PC-3 (cell line): Measurements from ENCODE around the gene ZNF254. TPM values are rescaled to one million over a fixed set of nuclear protein-coding genes. Genes with fewer than 3 reads are reported as not detected.

Experiments used
- ATAC-seq: fragments of 200-7000 bp; cut with Tn5 transposase; 2 replicates; pipeline ENCODE4 v1.9.1; 2020; ENCODE audit warnings: mild to moderate bottlenecking, moderate library complexity
- BruUV-seq: library from RNA; stranded (reverse); fragments of 400-500 nt; replicated peaks from 2 replicates; lab custom pipeline; 2021; lab: Mats Ljungman, UMichigan
- CTCF ChIA-PET: fragments of 300-600 bp; sonication (Branson Sonifier 250); formaldehyde crosslinking; loops from one replicate; lab custom pipeline; 2022; ENCODE audit warnings: antibody characterized with exemption; lab: Charles Lee
- POLR2A ChIA-PET: fragments of 300-600 bp; sonication (Branson Sonifier 250); formaldehyde crosslinking; loops from one replicate; lab custom pipeline; 2022; ENCODE audit warnings: antibody characterized with exemption; ENCODE audit not compliant: unreplicated experiment; lab: Charles Lee
- DNase-seq: peaks from one replicate; pipeline ENCODE4 v3.0.0-alpha.2; 2015
- H2AFZ ChIP-seq: fragments of 300-600 bp; sonication (generic); 2 replicates; pipeline ENCODE4 v1.6.0; 2016; ENCODE audit warnings: antibody characterized with exemption, low read length
- H3F3A ChIP-seq: fragments of 300-600 bp; sonication (generic); one replicate; pipeline ENCODE4 v1.6.0; 2017; ENCODE audit warnings: antibody characterized with exemption, low read length, control low read depth, mild to moderate bottlenecking; ENCODE audit not compliant: unreplicated experiment
- H3K27ac ChIP-seq: fragments of 300-600 bp; sonication (generic); 2 replicates; pipeline ENCODE4 v1.5.1; 2016; ENCODE audit warnings: mild to moderate bottlenecking, low read length
- H3K27me3 ChIP-seq: fragments of 300-600 bp; sonication (generic); 2 replicates; pipeline ENCODE4 v1.6.1; 2016; ENCODE audit warnings: low read length, mixed read lengths
- H3K36me3 ChIP-seq: fragments of 300-600 bp; sonication (generic); 2 replicates; pipeline ENCODE4 v1.6.1; 2016; ENCODE audit warnings: low read depth, mixed run types, low read length, mixed read lengths
- H3K4me1 ChIP-seq: fragments of 300-600 bp; sonication (generic); 2 replicates; pipeline ENCODE4 v1.5.1; 2016; ENCODE audit warnings: low read length; ENCODE audit not compliant: insufficient read depth
- H3K4me2 ChIP-seq: fragments of 300-600 bp; sonication (generic); 2 replicates; pipeline ENCODE4 v1.6.0; 2016; ENCODE audit warnings: low read length
- H3K4me3 ChIP-seq: fragments of 300-600 bp; sonication (generic); 2 replicates; pipeline ENCODE4 v1.5.1; 2016; ENCODE audit warnings: mild to moderate bottlenecking, low read length, mixed read lengths
- H3K79me2 ChIP-seq: fragments of 300-600 bp; sonication (generic); 2 replicates; pipeline ENCODE4 v1.6.1; 2017; ENCODE audit warnings: low read length, mixed read lengths
- H3K9ac ChIP-seq: fragments of 300-600 bp; sonication (generic); 2 replicates; pipeline ENCODE4 v1.6.0; 2016; ENCODE audit warnings: mild to moderate bottlenecking, low read length
- H3K9me2 ChIP-seq: fragments of 300-600 bp; sonication (generic); replicated peaks from 2 replicates; pipeline ENCODE4 v1.6.1; 2016; ENCODE audit warnings: mixed run types, low read length, mixed read lengths
- H3K9me3 ChIP-seq: fragments of 300-600 bp; sonication (generic); 2 replicates; pipeline ENCODE4 v1.6.1; 2016; ENCODE audit warnings: low read length, mixed read lengths
- H4K20me1 ChIP-seq: fragments of 300-600 bp; sonication (generic); 2 replicates; pipeline ENCODE4 v1.6.1; 2016; ENCODE audit warnings: low read length, mixed read lengths
- EZH2 ChIP-seq: fragments of 300-600 bp; sonication (generic); IDR thresholded peaks from one replicate; pipeline ENCODE4 v1.6.1; 2017; ENCODE audit warnings: antibody characterized with exemption, mild to moderate bottlenecking, low read length; ENCODE audit not compliant: unreplicated experiment
- EZH2phosphoT487 ChIP-seq: fragments of 300-600 bp; sonication (generic); IDR thresholded peaks from 2 replicates; pipeline ENCODE4 v1.6.1; 2018; ENCODE audit warnings: mild to moderate bottlenecking, antibody characterized with exemption, low read length, borderline replicate concordance
- intact Hi-C: fragments of 100-400 bp; cut with micrococcal nuclease; formaldehyde crosslinking; loops from 2 replicates; pipeline ENCODE4 v1.9.0; 2023
- total RNA-seq: library from RNA; depleted of rRNA; stranded (reverse); fragments of >200 nt; gene quantifications from 2 replicates; pipeline ENCODE4 v1.2.3, GENCODE V29; 2014
- TF ChIP-seq, protein P1 (sequence below): fragments of 300-600 bp; sonication (generic); conservative IDR thresholded peaks from 2 replicates; pipeline ENCODE4 v1.5.1; 2017; ENCODE audit warnings: antibody characterized with exemption, low read depth, mild to moderate bottlenecking, low read length

Gene ZNF254
- total RNA-seq, 1 experiment from 2014 or later: 9.3 TPM

DNA sequence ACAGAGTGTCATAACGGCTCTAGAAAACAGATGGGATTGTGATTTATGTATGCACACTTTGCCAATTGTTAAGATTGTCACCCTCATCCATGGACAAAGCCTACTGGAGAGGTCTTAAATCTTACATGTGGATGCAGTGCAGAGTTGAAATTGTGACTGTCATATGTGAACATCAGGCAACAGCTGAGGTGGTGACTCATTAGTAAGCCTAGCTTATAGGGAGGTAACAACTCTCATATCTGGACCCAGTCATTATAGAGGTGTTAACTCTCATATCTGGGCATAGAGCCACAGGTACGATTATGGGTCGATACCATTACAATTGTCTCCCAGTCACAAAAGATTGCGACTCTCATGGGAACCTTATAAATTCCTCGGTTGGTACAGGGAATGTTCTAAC lies 29.8 kb upstream of the ZNF254 start:
- no peak overlapping the region for H2AFZ ChIP-seq
- ATAC-seq: no peak
- no peak overlapping the region for H3K4me2 ChIP-seq
- H3K79me2 ChIP-seq: no peaks in the 10 kb centered on the region
- peaks cover 6% of the 10 kb centered on the region; the same call in 1 of the 2 replicates for H4K20me1 ChIP-seq
- TF ChIP-seq EZH2 (no peak), EZH2phosphoT487 (no peak)
- TF ChIP-seq, protein P1, sequence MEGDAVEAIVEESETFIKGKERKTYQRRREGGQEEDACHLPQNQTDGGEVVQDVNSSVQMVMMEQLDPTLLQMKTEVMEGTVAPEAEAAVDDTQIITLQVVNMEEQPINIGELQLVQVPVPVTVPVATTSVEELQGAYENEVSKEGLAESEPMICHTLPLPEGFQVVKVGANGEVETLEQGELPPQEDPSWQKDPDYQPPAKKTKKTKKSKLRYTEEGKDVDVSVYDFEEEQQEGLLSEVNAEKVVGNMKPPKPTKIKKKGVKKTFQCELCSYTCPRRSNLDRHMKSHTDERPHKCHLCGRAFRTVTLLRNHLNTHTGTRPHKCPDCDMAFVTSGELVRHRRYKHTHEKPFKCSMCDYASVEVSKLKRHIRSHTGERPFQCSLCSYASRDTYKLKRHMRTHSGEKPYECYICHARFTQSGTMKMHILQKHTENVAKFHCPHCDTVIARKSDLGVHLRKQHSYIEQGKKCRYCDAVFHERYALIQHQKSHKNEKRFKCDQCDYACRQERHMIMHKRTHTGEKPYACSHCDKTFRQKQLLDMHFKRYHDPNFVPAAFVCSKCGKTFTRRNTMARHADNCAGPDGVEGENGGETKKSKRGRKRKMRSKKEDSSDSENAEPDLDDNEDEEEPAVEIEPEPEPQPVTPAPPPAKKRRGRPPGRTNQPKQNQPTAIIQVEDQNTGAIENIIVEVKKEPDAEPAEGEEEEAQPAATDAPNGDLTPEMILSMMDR: no peak
- peaks cover 30% of the 10 kb centered on the region for H3K4me1 ChIP-seq
- intact Hi-C loops: no loop called here
- H3K27ac ChIP-seq: no peak overlapping the region
- ChIA-PET CTCF (no interaction called here), POLR2A (no interaction called here)
- H3K4me3 ChIP-seq: no peak overlapping the region
- no peaks in the 10 kb centered on the region for H3K9me3 ChIP-seq
- H3K9me2 ChIP-seq: no peaks in the 10 kb centered on the region
- H3F3A ChIP-seq: peaks cover 10% of the 10 kb centered on the region
- H3K9ac ChIP-seq: no peak overlapping the region
- DNase-seq: no peak
- no peaks in the 10 kb centered on the region for H3K27me3 ChIP-seq
- no TSS peak for BruUV-seq
- H3K36me3 ChIP-seq: peaks cover 69% of the 10 kb centered on the region

DNA sequence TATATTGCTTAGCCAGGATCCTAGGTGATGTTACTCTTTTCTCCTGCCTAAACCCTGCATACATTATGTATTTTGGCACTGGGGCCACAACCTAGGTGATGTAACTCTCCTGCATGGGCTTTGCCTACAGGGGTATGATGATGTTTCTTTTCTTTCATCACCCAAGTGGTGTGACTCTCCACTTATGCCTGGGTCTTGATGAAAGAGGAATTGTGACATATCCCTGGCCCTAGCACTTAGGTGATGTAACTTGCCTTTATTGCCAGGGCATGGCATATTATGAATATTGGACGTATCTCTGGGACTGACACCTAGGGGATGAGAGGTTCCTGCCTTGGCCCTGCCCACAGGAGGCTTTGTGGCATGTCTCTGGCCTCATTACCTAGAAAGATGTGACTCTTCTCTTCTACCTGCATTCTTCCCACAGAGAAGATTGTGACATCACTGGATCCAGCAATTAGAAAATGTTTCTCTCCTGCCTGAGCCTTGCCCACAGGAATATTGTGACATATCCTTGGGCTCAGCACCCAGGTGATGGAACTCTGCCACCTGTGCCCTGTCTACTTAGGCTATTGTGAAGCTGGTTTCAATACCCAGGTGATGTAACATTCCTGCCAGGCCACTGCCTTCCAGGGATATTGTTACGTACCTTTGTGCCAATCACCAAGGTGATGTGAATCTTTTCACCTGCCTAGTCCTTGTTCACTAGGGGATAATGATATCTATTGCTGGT lies 27.3 kb upstream of the ZNF254 start:
- Histone ChIP-seq H3K9me3 (no peaks in the 10 kb centered on the region), H3K27ac (peak overlapping the region; percentile 52), H3K4me3 (no peak overlapping the region), H3K9me2 (no peaks in the 10 kb centered on the region), H3K4me1 (peaks cover 13% of the 10 kb centered on the region), H3K79me2 (no peaks in the 10 kb centered on the region), H3K4me2 (no peak overlapping the region), H3K36me3 (peaks cover 68% of the 10 kb centered on the region), H3K9ac (no peak overlapping the region), H3F3A (no peaks in the 10 kb centered on the region), H3K27me3 (no peaks in the 10 kb centered on the region), H2AFZ (no peak overlapping the region), H4K20me1 (no peaks in the 10 kb centered on the region)
- intact Hi-C loops: no loop called here
- BruUV-seq: no TSS peak
- POLR2A ChIA-PET: no interaction called here
- DNase-seq: peak; percentile 9
- TF ChIP-seq EZH2 (no peak), EZH2phosphoT487 (no peak)
- TF ChIP-seq, protein P1: no peak
- ATAC-seq: no peak
- CTCF ChIA-PET: no interaction called here

DNA sequence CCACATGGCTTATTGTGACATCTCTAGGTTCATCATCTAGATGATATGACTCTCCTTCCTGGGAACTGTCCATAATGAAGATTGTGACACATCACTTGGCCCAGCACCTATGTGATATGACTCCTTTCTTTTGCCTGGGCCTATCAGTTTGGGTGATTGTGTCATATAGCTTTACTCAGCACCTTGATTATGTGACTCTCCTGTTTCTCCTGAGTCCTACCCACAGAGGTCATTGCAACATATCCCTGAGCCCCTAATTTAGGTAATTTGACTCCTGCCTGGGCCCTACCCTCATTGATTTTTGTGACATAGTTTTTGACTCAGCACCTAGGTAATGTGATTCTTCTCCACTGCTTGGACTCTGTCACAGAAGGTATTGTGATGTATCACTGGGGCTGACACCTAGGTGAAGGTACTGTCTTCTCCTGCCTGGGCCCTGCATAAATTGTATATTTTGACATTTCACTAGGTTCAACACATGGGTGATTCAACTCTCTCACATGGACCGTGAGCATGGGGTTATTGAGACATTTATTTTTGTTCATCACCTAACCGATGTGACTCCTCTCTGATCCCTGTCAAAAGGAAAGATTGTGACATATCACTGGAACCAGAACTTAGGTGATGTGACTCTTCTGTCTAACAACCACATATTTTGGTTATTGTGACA lies 26.2 kb upstream of the ZNF254 start:
- Histone ChIP-seq H3K36me3 (peaks cover 63% of the 10 kb centered on the region), H4K20me1 (no peaks in the 10 kb centered on the region), H3K9ac (no peak overlapping the region), H3K4me1 (0 out of 2 replicates have a peak, but pooled peaks cover 4% of the 10 kb centered on the region), H3F3A (no peaks in the 10 kb centered on the region), H3K27ac (no peak overlapping the region), H3K9me2 (no peaks in the 10 kb centered on the region), H2AFZ (no peak overlapping the region), H3K4me3 (no peak overlapping the region), H3K9me3 (no peaks in the 10 kb centered on the region), H3K79me2 (no peaks in the 10 kb centered on the region), H3K4me2 (no peak overlapping the region), H3K27me3 (no peaks in the 10 kb centered on the region)
- ATAC-seq (peak; percentile 50), DNase-seq (peak; percentile 62)
- intact Hi-C loops: no loop called here
- ChIA-PET POLR2A (no interaction called here), CTCF (no interaction called here)
- no TSS peak for BruUV-seq
- TF ChIP-seq, protein P1: no peak
- TF ChIP-seq EZH2: no peak
- no peak for TF ChIP-seq EZH2phosphoT487
